Measurements from ENCODE around the gene GPRIN2.

- TF ChIP-seq EP300 (IDR thresholded peaks at IDR 0.05; ENCODE audit: low read depth): no peak
- no peak for TF ChIP-seq POLR2A (IDR thresholded peaks at IDR 0.05)
- TF ChIP-seq CTCF (IDR thresholded peaks at IDR 0.05): no peak
- no peak for TF ChIP-seq POLR2AphosphoS5 (IDR thresholded peaks at IDR 0.05)
These were observed 1.1 kb downstream of the GPRIN2 start for GRCh38 chr10:46555366-46555712.
